Fibroblast of the aortic adventitia (primary cell): ENCODE measurements around the gene AUP1. TPM values are rescaled to one million over a fixed set of nuclear protein-coding genes. Genes with fewer than 3 reads are reported as not detected.

Experiments
- DNase-seq: peaks from one replicate; pipeline ENCODE4 v3.0.0-alpha.2; 2010; ENCODE audit warnings: low read depth
- H3K4me3 ChIP-seq: 2 replicates; pipeline ENCODE4 v1.5.1; 2011; ENCODE audit warnings: low read depth, mild to moderate bottlenecking, control low read depth, low read length, moderate library complexity
- CTCF ChIP-seq: IDR thresholded peaks from 2 replicates; pipeline ENCODE4 v1.5.1; 2011; ENCODE audit warnings: mild to moderate bottlenecking, low read length, control low read depth, inconsistent platforms; ENCODE audit not compliant: insufficient read depth
- total RNA-seq: library from RNA; depleted of rRNA; stranded (reverse); fragments of >200 nt; gene quantifications from 2 replicates; pipeline ENCODE4 v1.2.3, GENCODE V29; 2012; ENCODE audit warnings: low replicate concordance

Gene AUP1
- total RNA-seq, 1 donor: 88.0 TPM

GRCh38 chr2:74496997-74497776 lies 32.3 kb downstream of the AUP1 start:
- TF ChIP-seq CTCF: no peak
- no peak for DNase-seq
- H3K4me3 ChIP-seq: no peak overlapping the region

- DNase-seq: no peak
- no peak for TF ChIP-seq CTCF
Observed at GRCh38 chr2:74495440-74495839, 34.1 kb downstream of the AUP1 start.

GRCh38 chr2:74493546-74493945 lies 36.0 kb downstream of the AUP1 start:
- TF ChIP-seq CTCF: no peak
- no peak for DNase-seq
- no peak overlapping the region for H3K4me3 ChIP-seq

More at GRCh38 chr2:74495440-74495839, 34.1 kb downstream of the AUP1 start:
- no peak overlapping the region for H3K4me3 ChIP-seq

DNA sequence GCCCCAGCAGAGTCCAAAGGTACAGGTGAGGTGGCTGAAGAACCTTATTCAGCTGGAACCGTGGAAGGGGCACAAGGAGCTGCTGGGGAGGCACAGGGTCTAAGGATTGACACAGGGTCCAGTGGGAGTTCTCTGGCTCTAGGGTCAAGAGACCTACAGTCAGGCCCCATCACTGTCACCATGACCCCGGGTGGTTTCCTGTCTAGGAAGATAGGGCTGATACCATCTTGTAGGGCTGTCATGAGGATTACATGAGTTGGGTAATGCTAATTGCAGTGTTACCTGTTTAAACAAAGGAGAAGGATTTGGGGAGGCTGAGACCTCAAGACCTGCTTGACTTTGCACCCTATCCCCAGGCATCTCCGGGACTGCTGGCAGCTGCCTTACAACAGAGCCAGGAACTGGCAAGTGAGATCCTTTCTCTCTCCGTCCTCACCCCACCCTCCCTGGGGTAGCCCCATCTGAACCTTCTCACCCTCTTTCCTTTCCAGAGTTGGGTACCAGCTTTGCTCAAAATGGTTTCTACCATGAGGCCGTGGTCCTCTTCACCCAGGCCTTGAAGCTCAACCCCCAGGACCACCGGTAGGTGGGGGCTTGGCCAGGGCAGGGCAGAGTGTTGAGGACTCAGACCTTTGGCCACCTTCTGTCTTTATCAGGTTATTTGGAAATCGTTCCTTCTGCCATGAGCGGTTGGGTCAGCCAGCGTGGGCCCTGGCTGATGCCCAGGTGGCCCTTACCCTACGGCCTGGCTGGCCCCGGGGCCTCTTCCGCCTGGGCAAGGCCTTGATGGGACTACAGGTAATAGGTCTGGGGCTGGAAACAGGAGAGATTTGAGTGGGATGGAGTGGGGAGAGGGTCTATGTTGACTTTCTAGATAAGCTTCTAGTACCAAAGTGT lies 37.6 kb downstream of the AUP1 start:
- TF ChIP-seq CTCF: no peak
- H3K4me3 ChIP-seq: no peak overlapping the region
- DNase-seq: no peak

DNA sequence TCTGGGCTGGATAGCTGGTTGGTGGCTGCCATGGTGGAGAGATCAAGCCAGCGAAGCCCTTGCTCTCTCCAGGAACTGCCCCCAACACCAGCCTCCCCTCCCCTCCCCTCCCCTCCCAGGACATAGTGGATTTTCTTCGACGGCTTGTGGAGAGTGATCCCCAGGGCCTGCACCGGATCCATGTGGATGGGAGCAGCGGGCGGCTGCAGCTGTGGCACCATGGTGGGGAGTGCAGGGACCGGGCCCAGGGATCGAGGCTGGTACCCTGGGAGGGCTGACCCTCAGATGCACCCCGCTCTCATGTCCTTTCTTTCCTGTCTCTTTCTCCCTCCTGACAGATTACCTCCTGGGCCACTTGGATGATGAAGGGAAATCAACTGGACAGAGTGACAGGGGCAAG lies 39.6 kb downstream of the AUP1 start:
- H3K4me3 ChIP-seq: no peak overlapping the region
- DNase-seq: no peak
- no peak for TF ChIP-seq CTCF

GRCh38 chr2:74488643-74489481 lies 40.6 kb downstream of the AUP1 start:
- DNase-seq: no peak
- no peak for TF ChIP-seq CTCF
- H3K4me3 ChIP-seq: no peak overlapping the region
